SK-N-SH treated with all-trans-retinoic acid at 6 μM for 48 hours (cell line): ENCODE results near the gene CLEC16A.

ENCODE experiments used
- CSRNP3 ChIP-seq: fragments of 250-450 bp; sonication (Bioruptor Pico); IDR thresholded peaks from 2 replicates; pipeline ENCODE4 v1.5.1; 2021; ENCODE audit warnings: mild to moderate bottlenecking, moderate library complexity
- GLIS3 ChIP-seq: fragments of 250-450 bp; sonication (Bioruptor Pico); IDR thresholded peaks from 2 replicates; pipeline ENCODE4 v1.5.0; 2020; ENCODE audit warnings: mild to moderate bottlenecking, moderate library complexity
- SNAI2 ChIP-seq: fragments of 250-450 bp; sonication (Bioruptor Pico); IDR thresholded peaks from 2 replicates; pipeline ENCODE4 v1.5.0; 2020; ENCODE audit warnings: mild to moderate bottlenecking, moderate library complexity
- TCF4 ChIP-seq: fragments of 250-450 bp; sonication (Bioruptor Pico); IDR thresholded peaks from 2 replicates; pipeline ENCODE4 v1.8.0; 2021; ENCODE audit warnings: mild to moderate bottlenecking, moderate library complexity, borderline replicate concordance
- TOX ChIP-seq: fragments of 250-450 bp; sonication (Bioruptor Pico); IDR thresholded peaks from 2 replicates; pipeline ENCODE4 v1.8.0; 2021; ENCODE audit warnings: mild to moderate bottlenecking, moderate library complexity, borderline replicate concordance
- TSHZ2 ChIP-seq: fragments of 250-450 bp; sonication (Bioruptor Pico); IDR thresholded peaks from 2 replicates; pipeline ENCODE4 v1.5.0; 2020; ENCODE audit warnings: mild to moderate bottlenecking, moderate library complexity
- ZC3H10 ChIP-seq: fragments of 250-450 bp; sonication (Bioruptor Pico); IDR thresholded peaks from 2 replicates; pipeline ENCODE4 v1.5.1; 2021; ENCODE audit warnings: mild to moderate bottlenecking, moderate library complexity
- ZFP30 ChIP-seq: fragments of 450-650 bp; formaldehyde crosslinking; IDR thresholded peaks from 2 replicates; pipeline ENCODE4 v1.5.0; 2022; ENCODE audit warnings: mild to moderate bottlenecking, moderate library complexity
- ZNF70 ChIP-seq: fragments of 450-650 bp; formaldehyde crosslinking; IDR thresholded peaks from 2 replicates; pipeline ENCODE4 v1.5.0; 2020; ENCODE audit warnings: mild to moderate bottlenecking, moderate library complexity

- TF ChIP-seq SNAI2 (CRISPR knock-in tag) (no peak), TCF4 (no peak), GLIS3 (CRISPR knock-in tag) (no peak), ZC3H10 (no peak), TOX (CRISPR knock-in tag) (no peak), TSHZ2 (no peak), CSRNP3 (CRISPR knock-in tag) (no peak), ZNF70 (CRISPR knock-in tag) (no peak), ZFP30 (CRISPR knock-in tag) (no peak)
Measured at GRCh38 chr16:10994571-10994970, 50.2 kb downstream of the CLEC16A start.
